ENCODE results near the gene MAPK10.

Gene MAPK10

GRCh38 chr4:86280246-86280645 lies 79.6 kb downstream of the MAPK10 start:
- TF ChIP-seq ZFX (IDR thresholded peaks at IDR 0.05; ENCODE audit: borderline replicate concordance), result no peak
- TF ChIP-seq CTCF (IDR thresholded peaks at IDR 0.05), result no peak
- no peak overlapping the region for H3K27ac ChIP-seq

- H3K27ac ChIP-seq, result no peak overlapping the region
- no peak for TF ChIP-seq ZFX (IDR thresholded peaks at IDR 0.05; ENCODE audit: borderline replicate concordance)
- TF ChIP-seq CTCF (IDR thresholded peaks at IDR 0.05), result no peak
Measured at GRCh38 chr4:86279293-86279960, 80.4 kb downstream of the MAPK10 start.

- no peak overlapping the region for H3K27ac ChIP-seq
- TF ChIP-seq ZFX (IDR thresholded peaks at IDR 0.05; ENCODE audit: borderline replicate concordance), result no peak
- TF ChIP-seq CTCF (IDR thresholded peaks at IDR 0.05), result no peak
Measured at GRCh38 chr4:86278126-86278525, 81.7 kb downstream of the MAPK10 start.

GRCh38 chr4:86274642-86275041 lies 85.2 kb downstream of the MAPK10 start:
- TF ChIP-seq ZFX (IDR thresholded peaks at IDR 0.05; ENCODE audit: borderline replicate concordance), result no peak
- no peak for TF ChIP-seq CTCF (IDR thresholded peaks at IDR 0.05)
- H3K27ac ChIP-seq, result no peak overlapping the region

- no peak overlapping the region for H3K27ac ChIP-seq
- TF ChIP-seq CTCF (IDR thresholded peaks at IDR 0.05) (no peak), ZFX (IDR thresholded peaks at IDR 0.05; ENCODE audit: borderline replicate concordance) (no peak)
Measured at GRCh38 chr4:86272669-86273068, 87.2 kb downstream of the MAPK10 start.

- TF ChIP-seq CTCF (IDR thresholded peaks at IDR 0.05), result no peak
- no peak for TF ChIP-seq ZFX (IDR thresholded peaks at IDR 0.05; ENCODE audit: borderline replicate concordance)
- H3K27ac ChIP-seq, result no peak overlapping the region
Measured at GRCh38 chr4:86271057-86271456, 88.8 kb downstream of the MAPK10 start.

GRCh38 chr4:86269354-86269753 lies 90.5 kb downstream of the MAPK10 start:
- TF ChIP-seq CTCF (IDR thresholded peaks at IDR 0.05) (no peak), ZFX (IDR thresholded peaks at IDR 0.05; ENCODE audit: borderline replicate concordance) (no peak)
- no peak overlapping the region for H3K27ac ChIP-seq

Measured in 22Rv1 (cell line).